CD14-positive monocyte (primary cell): ENCODE results near the gene C10orf67. TPM values are rescaled to one million over a fixed set of nuclear protein-coding genes. Genes with fewer than 3 reads are reported as not detected.

Experiments
- DNase-seq, 3 donors: peaks; one replicate each; pipeline ENCODE4 v3.0.0-alpha.2; 2011 to 2022
- H2AFZ ChIP-seq: 2 replicates; pipeline ENCODE4 v1.6.0; 2012; ENCODE audit warnings: mild to moderate bottlenecking, low read depth, low read length, inconsistent platforms; ENCODE audit not compliant: insufficient read depth, poor library complexity, severe bottlenecking
- H3K27ac ChIP-seq, 2 donors: 1 replicate in 1 of 2; 2 replicates in 1 of 2; pipeline ENCODE4 v1.5.1; 2012 to 2013; ENCODE audit warnings: low read length in 2 of 2, control low read depth in 1 of 2, inconsistent platforms in 1 of 2, low read depth in 1 of 2, mild to moderate bottlenecking in 1 of 2
- H3K27me3 ChIP-seq, 2 donors: one replicate each; pipeline versions ENCODE4 v1.6.0 to v1.6.1; 2011 to 2013; ENCODE audit warnings: low read length in 2 of 2; ENCODE audit not compliant: control insufficient read depth in 2 of 2, insufficient read depth in 2 of 2
- H3K36me3 ChIP-seq, 2 donors: replicated peaks in 1 of 2; 1 replicate in 1 of 2; 2 replicates in 1 of 2; pipeline versions ENCODE4 v1.5.1 to v1.6.1; 2012 to 2013; ENCODE audit warnings: low read length in 2 of 2, control low read depth in 1 of 2, inconsistent platforms in 1 of 2, mild to moderate bottlenecking in 1 of 2; ENCODE audit not compliant: insufficient read depth in 2 of 2, control insufficient read depth in 1 of 2
- H3K4me1 ChIP-seq, 2 donors: 1 replicate in 1 of 2; 2 replicates in 1 of 2; pipeline versions ENCODE4 v1.5.1 to v1.6.1; 2012 to 2013; ENCODE audit warnings: low read length in 2 of 2, control low read depth in 1 of 2, inconsistent platforms in 1 of 2, mild to moderate bottlenecking in 1 of 2, moderate library complexity in 1 of 2; ENCODE audit not compliant: insufficient read depth in 2 of 2, control insufficient read depth in 1 of 2
- H3K4me2 ChIP-seq: replicated peaks from 2 replicates; pipeline ENCODE3; 2012; ENCODE audit warnings: low read length, moderate library complexity, mild to moderate bottlenecking; ENCODE audit not compliant: poor library complexity, severe bottlenecking; ENCODE audit errors: extremely low read depth
- H3K4me3 ChIP-seq, 3 experiments: fragments of 200-600 bp in 1 of 3; sonication (generic) in 1 of 3; replicated peaks in 1 of 3; 1 replicate in 2 of 3; 2 replicates in 1 of 3; pipeline ENCODE4 v1.5.1; 2011 to 2013; ENCODE audit warnings: low read length in 3 of 3, mild to moderate bottlenecking in 3 of 3, control low read depth in 2 of 3, low read depth in 2 of 3, inconsistent platforms in 1 of 3, moderate library complexity in 1 of 3
- H3K79me2 ChIP-seq: 2 replicates; pipeline ENCODE4 v1.6.0; 2012; ENCODE audit warnings: mild to moderate bottlenecking, control low read depth, inconsistent platforms, low read length, moderate library complexity; ENCODE audit not compliant: insufficient read depth
- H3K9ac ChIP-seq: 2 replicates; pipeline ENCODE4 v1.6.0; 2017; ENCODE audit warnings: low read length, mild to moderate bottlenecking; ENCODE audit not compliant: insufficient read depth, poor library complexity, severe bottlenecking
- H3K9me3 ChIP-seq, 2 donors: replicated peaks in 1 of 2; 1 replicate in 1 of 2; 2 replicates in 1 of 2; pipeline versions ENCODE4 v1.5.1 to v1.6.1; 2012 to 2013; ENCODE audit warnings: low read length in 2 of 2, control low read depth in 1 of 2; ENCODE audit not compliant: control insufficient read depth in 1 of 2, insufficient read depth in 1 of 2
- H4K20me1 ChIP-seq: 2 replicates; pipeline ENCODE4 v1.6.0; 2012; ENCODE audit warnings: mild to moderate bottlenecking, low read length, control low read depth, moderate library complexity; ENCODE audit not compliant: insufficient read depth
- H3K27ac Mint-ChIP-seq, 7 donors: one replicate each; pipeline ENCODE4 v1.8.0; 2020; ENCODE audit warnings: mild to moderate bottlenecking in 7 of 7, mixed read lengths in 7 of 7, moderate library complexity in 6 of 7, inconsistent platforms in 2 of 7
- H3K27me3 Mint-ChIP-seq, 3 donors: one replicate each; pipeline ENCODE4 v1.8.0; 2021 to 2022; ENCODE audit warnings: low read depth in 3 of 3, mild to moderate bottlenecking in 3 of 3, mixed read lengths in 3 of 3, moderate library complexity in 3 of 3, inconsistent platforms in 1 of 3
- H3K36me3 Mint-ChIP-seq, 2 donors: one replicate each; pipeline ENCODE4 v1.8.0; 2020; ENCODE audit warnings: mixed read lengths in 2 of 2, inconsistent platforms in 1 of 2, mild to moderate bottlenecking in 1 of 2
- H3K4me1 Mint-ChIP-seq: one replicate; pipeline ENCODE4 v1.8.0; 2020; ENCODE audit warnings: mild to moderate bottlenecking, mixed read lengths
- H3K4me3 Mint-ChIP-seq, 2 donors: one replicate each; pipeline ENCODE4 v1.8.0; 2020; ENCODE audit warnings: mild to moderate bottlenecking in 2 of 2, mixed read lengths in 2 of 2, moderate library complexity in 1 of 2
- H3K9me3 Mint-ChIP-seq, 7 donors: one replicate each; pipeline ENCODE4 v1.8.0; 2020 to 2022; ENCODE audit warnings: mixed read lengths in 7 of 7, mild to moderate bottlenecking in 6 of 7, moderate library complexity in 6 of 7, inconsistent platforms in 2 of 7
- CTCF ChIP-seq: fragments of 200-600 bp; IDR thresholded peaks from one replicate; pipeline ENCODE4 v1.8.0; 2022; ENCODE audit warnings: antibody characterized with exemption, mild to moderate bottlenecking
- WGBS: methylation state at CpG from one replicate; pipeline ENCODE4 v1.1.5; 2013; ENCODE audit warnings: missing lambda C conversion rate; ENCODE audit not compliant: insufficient coverage; 5-methylcytosine and 5-hydroxymethylcytosine counted together
- intact Hi-C, 2 donors: fragments of 100-400 bp; cut with micrococcal nuclease; formaldehyde crosslinking; loops; one replicate each; pipeline versions ENCODE4 v1.15.0 to v1.15.1; 2023
- polyA plus RNA-seq, 3 donors: library from polyadenylated mRNA; depleted of rRNA in 1 of 3; unstranded in 2 of 3; stranded (reverse) in 1 of 3; fragments of 300-500 nt in 2 of 3; fragments of >200 nt in 1 of 3; fragmentation: Illumina TruSeq in 2 of 3; gene quantifications; 1 replicate in 2 of 3; 2 replicates in 1 of 3; pipeline ENCODE4 v1.2.3, GENCODE V29; 2012 to 2021

Gene C10orf67
- polyA plus RNA-seq, 3 donors, result not detected

- Histone ChIP-seq H3K9me3 (no peaks in the 10 kb centered on the region), H3K79me2 (no peaks in the 10 kb centered on the region), H3K9ac (no peak overlapping the region), H3K4me3 (no peak overlapping the region), H3K27ac (no peak overlapping the region), H3K27me3 (peaks cover 0 to 2% of the 10 kb centered on the region in 2 donors), H3K36me3 (no peaks in the 10 kb centered on the region), H2AFZ (no peak overlapping the region), H4K20me1 (no peaks in the 10 kb centered on the region), H3K4me2 (no peak overlapping the region), H3K4me1 (no peaks in the 10 kb centered on the region)
- H3K27ac Mint-ChIP-seq, result no peak overlapping the region
- no peaks in the 10 kb centered on the region for H3K4me1 Mint-ChIP-seq
- intact Hi-C loops, result loop anchor here in 1 of 2 donors (10.0 kb wide), 1 partner anchor 106 kb away; no protein-coding TSS in a partner anchor
- no peak for TF ChIP-seq CTCF
- no peaks in the 10 kb centered on the region for H3K36me3 Mint-ChIP-seq
- no peak for DNase-seq
- WGBS, result 100% methylated on average over 2 of the region's 2 CpGs
- H3K4me3 Mint-ChIP-seq, result no peak overlapping the region
- H3K27me3 Mint-ChIP-seq, result peaks cover 1 to 17% (median 11%) of the 10 kb centered on the region in 3 donors
- H3K9me3 Mint-ChIP-seq, result peaks cover 0 to 2% (median 0%) of the 10 kb centered on the region in 7 donors
Observed at GRCh38 chr10:23358357-23358756, 13.8 kb upstream of the C10orf67 start.

GRCh38 chr10:23354630-23355279, 10.2 kb upstream of the C10orf67 start:
- Mint-ChIP-seq H3K27ac (no peak overlapping the region), H3K36me3 (no peaks in the 10 kb centered on the region), H3K27me3 (peaks cover 0 to 12% (median 9%) of the 10 kb centered on the region in 3 donors), H3K4me1 (no peaks in the 10 kb centered on the region), H3K4me3 (no peak overlapping the region), H3K9me3 (peaks cover 3 to 10% (median 5%) of the 10 kb centered on the region in 7 donors)
- no peak overlapping the region for H2AFZ ChIP-seq
- H4K20me1 ChIP-seq, result no peaks in the 10 kb centered on the region
- H3K9me3 ChIP-seq, result peaks cover 4 to 5% of the 10 kb centered on the region in 2 donors
- no peaks in the 10 kb centered on the region for H3K36me3 ChIP-seq
- no peak overlapping the region for H3K9ac ChIP-seq
- H3K79me2 ChIP-seq, result no peaks in the 10 kb centered on the region
- H3K4me2 ChIP-seq, result no peak overlapping the region
- WGBS, result no CpG with 5 or more reads among the region's 5 CpGs
- no peaks in the 10 kb centered on the region for H3K4me1 ChIP-seq
- no peak overlapping the region for H3K4me3 ChIP-seq
- no peak for DNase-seq
- intact Hi-C loops, result loop anchor here in 1 of 2 donors (10.0 kb wide), 1 partner anchor 110 kb away; no protein-coding TSS in a partner anchor
- no peak overlapping the region for H3K27ac ChIP-seq
- TF ChIP-seq CTCF, result no peak
- H3K27me3 ChIP-seq, result no peaks in the 10 kb centered on the region
